Measurements from ENCODE around the gene YTHDF1. TPM values are rescaled to one million over a fixed set of nuclear protein-coding genes. Genes with fewer than 3 reads are reported as not detected.

Gene YTHDF1
- total RNA-seq, 4 donors from 2014 or later, result 17.9 to 32.1 (median 29.7) TPM

DNA sequence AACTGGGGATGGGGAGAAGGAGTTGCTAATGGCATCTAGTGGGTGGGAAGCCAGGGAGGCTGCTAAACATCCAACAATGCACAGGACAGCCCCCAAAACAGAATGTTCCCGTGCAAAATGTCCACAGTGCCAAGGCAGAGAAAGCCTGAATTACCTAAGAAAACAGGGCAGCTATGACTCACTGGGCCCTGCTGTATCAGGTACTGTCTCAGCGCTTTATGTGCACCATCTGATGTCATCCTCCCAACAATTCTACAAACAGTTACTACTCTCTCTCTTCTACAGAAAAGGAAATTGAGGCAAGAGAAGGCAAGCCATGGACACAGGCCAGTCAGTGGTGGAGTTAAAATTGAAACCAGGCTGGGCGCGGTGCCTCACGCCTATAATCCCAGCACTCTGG is 3.1 kb downstream of the YTHDF1 start:
- H3K27ac ChIP-seq (replicated peaks in 1 of 4), result peak overlapping the region in 1 of 4 donors; percentile 8
- intact Hi-C loops (cut with DNase I), result loop anchor here (10.0 kb wide), 1 partner anchor 258 kb away; the partner anchor contains the start of gene SLC17A9
- 83% methylated on average over 5 of the region's 5 CpGs for WGBS

GRCh38 chr20:63212393-63212730 is 3.6 kb downstream of the YTHDF1 start:
- DNase-seq (ENCODE audit: extremely low spot score), result no peak
- no peak for TF ChIP-seq POLR2AphosphoS5 (IDR thresholded peaks at IDR 0.05)
- TF ChIP-seq EP300 (IDR thresholded peaks at IDR 0.05), result no peak
- no peaks in the 10 kb centered on the region for H3K9me3 ChIP-seq
- H3K4me3 ChIP-seq, result no peak overlapping the region
- 60% methylated on average over 5 of the region's 5 CpGs for WGBS
- intact Hi-C loops (cut with DNase I), result loop anchor here (10.0 kb wide), 1 partner anchor 258 kb away; the partner anchor contains the start of gene SLC17A9
- H3K27me3 ChIP-seq, result no peaks in the 10 kb centered on the region
- H3K27ac ChIP-seq (replicated peaks in 1 of 4), result peak overlapping the region in 1 of 4 donors; percentile 8
- peaks cover 31 to 73% (median 60%) of the 10 kb centered on the region in 4 donors for H3K36me3 ChIP-seq
- peaks cover 31 to 89% (median 82%) of the 10 kb centered on the region in 4 donors for H3K4me1 ChIP-seq

More for the DNA sequence above, 3.1 kb downstream of the YTHDF1 start:
- TF ChIP-seq POLR2A (IDR thresholded peaks at IDR 0.05; ENCODE audit: low read depth), result no peak
- TF ChIP-seq CTCF (IDR thresholded peaks at IDR 0.05), result no peak
- no peak for TF ChIP-seq EP300 (IDR thresholded peaks at IDR 0.05)
- no peak for TF ChIP-seq POLR2AphosphoS5 (IDR thresholded peaks at IDR 0.05)
- no peak overlapping the region for H3K4me3 ChIP-seq
- H3K9me3 ChIP-seq, result no peaks in the 10 kb centered on the region
- H3K36me3 ChIP-seq, result peaks cover 31 to 69% (median 55%) of the 10 kb centered on the region in 4 donors
- H3K27me3 ChIP-seq, result no peaks in the 10 kb centered on the region
- peaks cover 31 to 84% (median 78%) of the 10 kb centered on the region in 4 donors for H3K4me1 ChIP-seq
- DNase-seq (ENCODE audit: extremely low spot score), result no peak

- no peak overlapping the region for H3K4me3 ChIP-seq
- H3K27me3 ChIP-seq, result no peaks in the 10 kb centered on the region
- DNase-seq (ENCODE audit: extremely low spot score), result no peak
- no peak for TF ChIP-seq POLR2AphosphoS5 (IDR thresholded peaks at IDR 0.05)
- TF ChIP-seq EP300 (IDR thresholded peaks at IDR 0.05), result no peak
- no peak for TF ChIP-seq CTCF (IDR thresholded peaks at IDR 0.05)
- no peak for TF ChIP-seq POLR2A (IDR thresholded peaks at IDR 0.05; ENCODE audit: low read depth)
- H3K9me3 ChIP-seq, result no peaks in the 10 kb centered on the region
- intact Hi-C loops (cut with DNase I), result loop anchor here (10.0 kb wide), 1 partner anchor 255 kb away; the partner anchor contains the start of gene SLC17A9
- 87% methylated on average over 9 of the region's 11 CpGs for WGBS
- peaks cover 28 to 98% (median 87%) of the 10 kb centered on the region in 4 donors for H3K4me1 ChIP-seq
- H3K36me3 ChIP-seq, result peaks cover 31 to 96% (median 77%) of the 10 kb centered on the region in 4 donors
- H3K27ac ChIP-seq (replicated peaks in 1 of 4), result no peak overlapping the region
Measured at GRCh38 chr20:63210011-63210605, 5.8 kb downstream of the YTHDF1 start.

DNA sequence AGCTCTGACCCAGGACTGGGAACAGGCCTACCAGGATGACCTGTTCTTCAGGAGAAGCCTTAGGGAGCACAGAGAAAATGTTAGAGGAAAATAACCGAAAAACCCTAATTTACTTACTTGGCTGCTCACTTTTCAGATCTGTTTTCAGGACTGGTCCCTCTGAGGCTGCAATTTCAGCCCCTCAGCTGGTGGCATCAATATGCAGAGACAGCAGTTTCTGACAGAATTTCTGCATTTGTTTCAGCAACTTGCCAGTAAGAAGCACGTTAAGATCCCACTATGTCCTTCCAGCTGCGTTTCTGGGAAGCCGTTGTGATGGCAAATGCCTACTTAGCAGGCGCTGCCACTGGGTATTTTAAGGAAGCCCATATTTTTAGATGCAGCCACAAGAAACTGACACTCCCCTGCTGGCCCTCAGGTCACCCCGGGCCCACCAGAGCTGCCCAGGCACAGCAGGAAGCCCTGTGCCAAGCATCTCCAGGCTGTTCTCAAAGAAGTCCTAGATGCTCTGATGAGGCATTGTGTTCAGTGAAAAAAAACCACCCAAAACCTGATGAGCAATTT is 7.5 kb downstream of the YTHDF1 start:
- 87% methylated on average over 6 of the region's 6 CpGs for WGBS
- no peak for DNase-seq (ENCODE audit: extremely low spot score)
- intact Hi-C loops (cut with DNase I), result no loop called here
- H3K4me1 ChIP-seq, result peaks cover 21 to 83% (median 71%) of the 10 kb centered on the region in 4 donors
- H3K27me3 ChIP-seq, result no peaks in the 10 kb centered on the region
- peaks cover 42 to 100% (median 86%) of the 10 kb centered on the region in 4 donors for H3K36me3 ChIP-seq
- no peaks in the 10 kb centered on the region for H3K9me3 ChIP-seq
- H3K4me3 ChIP-seq, result no peak overlapping the region
- TF ChIP-seq EP300 (IDR thresholded peaks at IDR 0.05), result no peak
- TF ChIP-seq POLR2AphosphoS5 (IDR thresholded peaks at IDR 0.05), result no peak
- no peak for TF ChIP-seq CTCF (IDR thresholded peaks at IDR 0.05)
- TF ChIP-seq POLR2A (IDR thresholded peaks at IDR 0.05; ENCODE audit: low read depth), result no peak
- peak overlapping the region in 1 of 4 donors; percentile 26 for H3K27ac ChIP-seq (replicated peaks in 1 of 4)

DNA sequence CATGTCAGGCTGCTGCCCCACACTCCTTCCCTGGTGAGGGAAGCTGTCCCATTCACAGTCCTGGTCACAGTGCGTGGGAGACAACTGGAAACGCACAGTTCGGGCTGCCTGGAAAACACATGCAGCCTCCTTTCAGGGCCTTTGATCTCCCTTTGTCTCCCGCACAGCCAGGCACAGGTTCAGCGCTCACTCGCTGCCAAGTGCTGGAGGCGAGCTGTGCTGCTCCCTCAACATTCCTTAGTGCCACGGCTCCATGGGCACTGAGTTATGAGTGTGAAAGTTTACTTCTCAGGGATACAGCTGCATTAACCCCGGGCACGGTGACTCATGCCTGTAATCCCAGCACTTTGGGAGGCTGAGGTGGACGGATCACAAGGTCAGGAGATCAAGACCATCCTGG is 9.1 kb downstream of the YTHDF1 start:
- intact Hi-C loops (cut with DNase I), result no loop called here
- Histone ChIP-seq H3K9me3 (no peaks in the 10 kb centered on the region), H3K27me3 (no peaks in the 10 kb centered on the region), H3K4me3 (no peak overlapping the region), H3K4me1 (peaks cover 8 to 67% (median 55%) of the 10 kb centered on the region in 4 donors), H3K27ac (replicated peaks in 1 of 4) (peak overlapping the region; percentile 52 to 68 (median 54)), H3K36me3 (peaks cover 40 to 100% (median 86%) of the 10 kb centered on the region in 4 donors)
- DNase-seq (ENCODE audit: extremely low spot score), result no peak
- no peak for TF ChIP-seq EP300 (IDR thresholded peaks at IDR 0.05)
- no peak for TF ChIP-seq POLR2A (IDR thresholded peaks at IDR 0.05; ENCODE audit: low read depth)
- peak; percentile 37 to 38 for TF ChIP-seq POLR2AphosphoS5 (IDR thresholded peaks at IDR 0.05)
- TF ChIP-seq CTCF (IDR thresholded peaks at IDR 0.05), result no peak
- 69% methylated on average over 7 of the region's 11 CpGs for WGBS

Measured in esophagus muscularis mucosa (tissue), 4 donors.